A549 treated with GW870086 at 1 μM for 4 hours (cell line): ENCODE measurements around the gene GALNS. TPM values are rescaled to one million over a fixed set of nuclear protein-coding genes. Genes with fewer than 3 reads are reported as not detected.

Experiments used
- total RNA-seq: library from RNA; stranded (reverse); fragments of 200-300 nt; extraction: Qiagen RNA extraction; gene quantifications from 5 replicates; pipeline ENCODE4 v1.2.3, GENCODE V29; 2022; ENCODE audit warnings: low read depth

Gene GALNS, protein sequence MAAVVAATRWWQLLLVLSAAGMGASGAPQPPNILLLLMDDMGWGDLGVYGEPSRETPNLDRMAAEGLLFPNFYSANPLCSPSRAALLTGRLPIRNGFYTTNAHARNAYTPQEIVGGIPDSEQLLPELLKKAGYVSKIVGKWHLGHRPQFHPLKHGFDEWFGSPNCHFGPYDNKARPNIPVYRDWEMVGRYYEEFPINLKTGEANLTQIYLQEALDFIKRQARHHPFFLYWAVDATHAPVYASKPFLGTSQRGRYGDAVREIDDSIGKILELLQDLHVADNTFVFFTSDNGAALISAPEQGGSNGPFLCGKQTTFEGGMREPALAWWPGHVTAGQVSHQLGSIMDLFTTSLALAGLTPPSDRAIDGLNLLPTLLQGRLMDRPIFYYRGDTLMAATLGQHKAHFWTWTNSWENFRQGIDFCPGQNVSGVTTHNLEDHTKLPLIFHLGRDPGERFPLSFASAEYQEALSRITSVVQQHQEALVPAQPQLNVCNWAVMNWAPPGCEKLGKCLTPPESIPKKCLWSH
- 33.8 to 47.9 TPM (median 47.0 TPM) in 5 replicates for total RNA-seq

DNA sequence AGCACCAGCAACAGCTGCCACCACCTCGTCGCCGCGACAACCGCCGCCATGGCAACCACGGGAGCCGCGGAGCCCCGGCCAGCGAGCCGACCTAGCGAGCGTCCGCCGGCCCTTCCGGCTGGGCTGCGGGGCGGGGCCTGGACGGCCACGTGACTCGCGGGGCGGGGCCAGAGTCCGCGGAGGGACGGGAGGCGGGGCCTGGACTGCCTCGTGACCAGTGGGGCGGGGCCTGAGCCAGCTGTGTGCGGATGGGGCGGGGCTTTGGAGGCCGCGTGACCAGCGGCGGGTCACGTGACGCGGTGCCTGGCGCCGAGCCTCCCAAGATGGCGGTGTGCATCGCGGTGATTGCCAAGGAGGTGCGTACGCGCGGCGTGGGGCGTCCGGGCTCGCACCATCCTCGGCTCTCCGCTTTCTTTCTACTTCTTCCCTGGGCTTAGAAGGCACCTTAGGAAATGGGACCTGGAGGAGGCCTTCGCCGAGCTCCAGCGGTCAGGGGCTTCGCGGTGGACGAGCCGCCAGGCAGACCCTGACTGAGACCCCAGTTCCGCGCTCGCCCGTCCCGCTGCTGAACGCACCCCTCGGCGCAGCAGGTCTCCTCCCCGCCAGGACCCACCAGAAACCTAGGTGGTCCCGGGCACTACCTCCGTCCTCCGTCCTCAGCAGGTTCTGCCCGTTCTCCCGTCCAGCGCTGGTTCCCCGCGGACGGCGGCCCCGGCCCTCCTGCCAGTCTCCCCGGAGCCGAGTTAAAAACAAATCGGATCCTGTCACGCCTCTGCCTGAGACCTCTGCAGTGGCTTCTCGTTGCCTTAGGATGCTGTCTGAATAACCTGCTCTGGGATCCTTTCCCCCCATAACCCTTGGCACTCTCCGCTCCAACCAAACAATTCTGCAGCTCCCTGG lies at the start of gene GALNS, which contains the start of gene TRAPPC2L:
Gene GALNS, minus strand, starts transcription at position 120 of the 900 bp plus-strand sequence. Its CDS starts 70 bp downstream, at position 50.
Gene TRAPPC2L, plus strand, starts transcription at position 300 of the 900 bp plus-strand sequence. Its CDS starts 24 bp downstream, at position 324.

DNA sequence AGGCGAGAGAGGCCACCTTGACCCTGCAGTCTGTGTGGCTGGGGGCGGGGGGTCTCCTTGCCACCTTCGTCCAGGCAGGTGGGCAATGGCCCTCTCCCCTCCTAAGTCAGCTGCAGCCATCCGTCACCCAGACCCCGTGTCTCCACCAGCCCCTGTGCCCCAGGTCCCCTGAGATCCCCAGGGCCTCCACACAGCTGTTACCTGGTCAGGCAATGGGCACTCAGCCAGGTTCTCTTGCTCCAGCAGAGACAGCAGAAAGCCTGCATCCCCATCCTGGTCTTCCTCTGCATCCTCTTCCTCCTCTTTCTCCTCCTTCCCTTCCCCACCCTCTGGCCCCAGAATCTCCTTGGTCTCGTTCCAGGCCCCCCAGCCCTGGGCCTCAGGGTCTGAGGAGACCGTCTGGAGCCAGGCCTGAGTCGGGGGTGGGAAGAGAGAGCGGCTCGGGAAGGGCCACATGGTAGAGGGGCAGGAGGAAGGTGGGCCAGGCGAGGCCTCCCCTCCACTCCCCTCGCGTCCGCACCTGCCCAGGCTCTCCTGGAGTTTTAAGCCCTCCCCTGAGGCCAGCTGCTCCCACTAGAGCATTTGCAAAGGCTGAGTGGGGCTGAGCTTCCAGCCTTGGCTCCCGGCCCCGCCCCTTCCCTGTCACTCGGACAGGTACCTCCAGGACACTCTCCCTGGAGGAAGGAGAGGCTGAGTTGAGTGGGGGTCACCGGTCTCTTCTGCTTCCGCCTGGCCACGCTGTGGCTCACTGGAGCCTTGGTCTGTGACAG lies 9.6 kb upstream of the GALNS start, which contains the start of gene PABPN1L:
Gene PABPN1L, minus strand, starts transcription at position 510 of the 770 bp plus-strand sequence. Its CDS starts 54 bp downstream, at position 456.

DNA sequence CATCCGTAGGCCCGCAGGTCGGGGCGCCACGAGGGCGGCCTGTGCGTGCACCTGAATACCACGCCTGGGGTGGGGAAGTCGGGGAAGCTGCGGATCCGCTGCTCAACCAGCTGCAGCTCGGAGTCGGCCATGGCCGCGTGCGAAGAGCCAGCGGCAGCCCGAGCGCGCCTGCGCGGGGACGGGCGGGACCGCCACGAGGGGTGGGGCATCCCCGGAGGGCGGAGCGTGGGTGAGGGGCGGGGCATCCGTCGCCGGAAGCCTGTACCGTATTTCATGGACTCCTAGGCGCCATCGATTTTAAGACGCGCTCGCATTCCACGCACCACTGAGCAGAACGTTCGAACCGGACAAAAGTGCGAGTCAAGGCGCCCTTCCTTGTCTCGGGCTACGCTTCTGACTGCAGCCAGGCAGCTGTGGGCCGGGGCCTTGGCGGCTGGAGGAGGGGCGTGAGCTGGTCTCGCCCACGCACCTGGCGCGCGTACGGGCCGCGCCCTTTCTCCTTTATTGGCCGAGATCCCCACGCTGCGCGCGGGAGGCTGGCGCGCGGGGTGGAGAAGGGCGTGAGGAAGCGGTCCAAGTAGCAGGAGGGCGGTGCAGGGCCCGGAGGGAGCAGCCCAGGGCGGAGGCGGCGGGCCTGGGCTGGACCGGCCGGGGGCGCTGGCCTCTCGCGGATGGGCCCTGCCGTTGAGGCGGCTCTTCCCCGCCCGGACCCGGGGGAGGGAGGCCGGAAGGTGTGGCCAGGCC lies 44.8 kb downstream of the GALNS start, which contains the start of gene APRT:
Gene APRT, minus strand, starts transcription at position 160 of the 744 bp plus-strand sequence. Its CDS starts 29 bp downstream, at position 131.

DNA sequence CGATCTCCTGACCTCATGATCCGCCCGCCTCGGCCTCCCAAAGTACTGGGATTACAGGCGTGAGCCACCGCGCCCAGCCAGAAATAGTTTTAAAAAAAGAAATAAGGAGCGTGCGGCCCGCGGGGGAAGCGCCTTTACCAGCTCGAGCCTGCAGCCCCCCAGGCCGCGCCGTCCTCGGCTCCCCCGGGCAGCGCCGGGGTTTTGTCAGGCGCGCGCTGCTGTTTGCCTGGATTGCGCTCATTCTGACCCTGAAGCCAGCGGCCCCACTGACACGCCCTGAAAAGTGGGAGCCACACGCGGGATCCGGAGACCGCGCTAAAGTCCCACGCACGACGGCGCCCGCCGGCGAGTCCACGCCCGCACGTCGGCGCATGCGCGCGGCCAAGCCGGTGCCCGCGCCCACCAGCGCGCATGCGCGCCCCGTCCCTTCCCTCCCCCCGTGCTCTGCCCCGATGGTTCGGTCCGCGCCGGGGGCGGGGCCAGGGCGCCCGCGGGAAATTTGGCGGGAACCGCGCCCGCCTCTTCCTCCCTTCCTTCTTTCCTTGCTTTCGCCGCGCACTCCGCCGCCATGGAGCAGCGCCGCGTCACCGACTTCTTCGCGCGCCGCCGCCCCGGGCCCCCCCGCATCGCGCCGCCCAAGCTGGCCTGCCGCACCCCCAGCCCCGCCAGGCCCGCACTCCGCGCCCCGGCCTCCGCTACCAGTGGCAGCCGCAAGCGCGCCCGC lies 53.3 kb downstream of the GALNS start, which contains the start of gene CDT1:
Gene CDT1, plus strand, starts transcription at position 526 of the 724 bp plus-strand sequence. Its CDS starts 43 bp downstream, at position 569.

DNA sequence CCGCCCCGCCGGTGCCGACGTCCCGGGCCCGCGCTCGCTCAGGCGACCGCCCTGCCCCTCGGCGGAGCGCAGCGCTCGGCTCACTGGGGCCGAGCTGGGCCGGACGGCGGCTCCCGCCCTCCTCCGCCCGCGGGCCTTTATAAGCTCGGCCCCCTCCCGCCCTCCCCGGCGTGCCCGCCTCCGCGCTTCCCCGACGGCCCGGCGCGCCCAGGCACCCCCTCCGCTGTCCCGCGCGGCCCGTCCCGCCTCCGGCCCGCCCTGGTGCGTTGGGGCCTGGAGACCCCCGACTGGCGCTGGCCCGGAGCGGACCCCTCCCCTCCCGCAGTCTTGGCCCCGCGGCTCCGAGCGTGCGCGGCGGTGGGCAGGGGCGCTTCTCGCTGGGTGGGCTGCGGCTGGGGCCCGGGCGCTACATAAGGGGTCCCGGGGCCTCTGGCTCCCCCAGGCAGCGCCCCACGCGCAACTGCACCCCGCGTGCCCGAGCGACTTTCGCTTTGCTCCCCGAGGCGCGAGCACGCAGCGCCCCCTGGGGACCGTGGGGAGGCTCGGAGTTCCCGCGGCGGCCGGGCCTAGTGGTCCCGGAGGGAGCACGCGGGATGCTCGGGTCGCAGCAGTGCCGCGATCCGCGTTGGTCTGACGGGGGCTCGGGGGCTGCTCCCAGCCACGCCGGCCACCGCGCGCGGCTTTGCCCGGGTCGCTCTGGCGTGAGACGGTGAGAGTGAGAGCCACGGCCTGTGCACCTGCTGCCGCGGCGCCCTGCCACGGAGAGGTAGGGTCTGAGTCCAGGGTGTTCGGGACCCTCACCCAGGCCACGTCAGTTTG lies 71.4 kb downstream of the GALNS start, which contains the start of gene PIEZO1:
Gene PIEZO1, minus strand, starts transcription at position 115 of the 819 bp plus-strand sequence. CDS start 256 bp downstream, outside the sequence.

Other genes starting within 250 kb of the GALNS start
- not detected in 5 replicates for gene IL17C, start 218.4 kb downstream of the GALNS start, total RNA-seq
- 267 to 301 TPM (median 293 TPM) in 5 replicates for gene CYBA, start 205.9 kb downstream of the GALNS start, total RNA-seq
- 16.6 to 23.1 TPM (median 20.2 TPM) in 5 replicates for gene MVD, start 193.9 kb downstream of the GALNS start, total RNA-seq
- gene SNAI3, start 170.4 kb downstream of the GALNS start, total RNA-seq = 0.08 to 0.32 TPM (median 0.17 TPM) in 4 of 5 replicates, not detected in the other
- 11.3 to 17.7 TPM (median 17.4 TPM) in 5 replicates for gene RNF166, start 150.5 kb downstream of the GALNS start, total RNA-seq
- gene CTU2, start 150.4 kb downstream of the GALNS start, total RNA-seq = 25.4 to 36.2 TPM (median 33.3 TPM) in 5 replicates
- 110 to 147 TPM (median 137 TPM) in 5 replicates for gene PIEZO1, start 71.7 kb downstream of the GALNS start, total RNA-seq
- gene CDT1, start 53.2 kb downstream of the GALNS start, total RNA-seq = 25.6 to 32.0 TPM (median 29.9 TPM) in 5 replicates
- 310 to 457 TPM (median 407 TPM) in 5 replicates for gene APRT, start 45.0 kb downstream of the GALNS start, total RNA-seq
- 101 to 127 TPM (median 106 TPM) in 5 replicates for gene TRAPPC2L, start 180 bp upstream of the GALNS start, total RNA-seq
- not detected in 5 replicates for gene PABPN1L, start 9.7 kb upstream of the GALNS start, total RNA-seq
- 0.27 to 0.81 TPM (median 0.43 TPM) in 5 replicates for gene CBFA2T3, start 120.3 kb upstream of the GALNS start, total RNA-seq
- gene ACSF3, start 236.9 kb upstream of the GALNS start, total RNA-seq = 17.7 to 19.2 TPM (median 18.1 TPM) in 5 replicates